GM18867 (cell line): Measurements from ENCODE around the gene PRDM7.
A peak's percentile ranks its signal among the peaks of the same experiment; 100 is the strongest.
"Not testable (repeated sequence)": the region's sequence is repeated elsewhere in the genome, so short reads cannot be mapped to it uniquely, and the experiment has no call there.

ENCODE experiments used
- ATAC-seq: cut with Tn5 transposase; IDR thresholded peaks from one replicate; pipeline ENCODE4 v1.9.1; 2021; ENCODE audit warnings: mild to moderate bottlenecking, moderate library complexity; ENCODE audit not compliant: unreplicated experiment

Gene PRDM7

DNA sequence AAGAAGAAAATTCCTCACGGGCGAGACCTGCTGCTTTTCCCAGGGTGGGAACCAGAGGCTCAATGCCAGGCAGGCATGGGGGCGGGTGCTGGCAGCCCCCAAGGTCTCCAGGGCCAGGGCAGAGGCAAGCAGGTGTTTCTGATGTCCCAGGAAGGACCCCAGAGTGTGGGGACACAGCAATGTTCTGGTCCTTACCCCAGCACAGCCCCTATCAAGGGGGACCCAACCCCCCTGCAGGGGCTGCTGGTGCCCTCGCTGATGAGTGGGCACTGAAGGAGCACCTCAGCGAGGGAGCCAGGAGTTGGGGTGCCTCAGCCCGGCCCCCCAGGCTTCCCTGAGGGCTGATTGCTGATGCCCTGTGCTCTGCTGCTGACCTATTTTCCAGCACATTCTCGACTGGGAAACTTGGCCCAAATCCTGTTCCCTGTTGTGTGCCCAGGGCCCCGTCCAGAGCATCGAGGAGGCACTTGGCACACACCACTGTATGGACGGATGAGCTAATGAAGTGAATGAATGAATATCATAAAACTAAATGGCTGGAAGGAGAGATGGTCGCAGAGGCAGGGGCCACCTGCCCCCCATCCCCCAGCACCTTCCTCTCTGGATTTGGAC lies 60.7 kb downstream of the PRDM7 start:
- no peak for ATAC-seq

DNA sequence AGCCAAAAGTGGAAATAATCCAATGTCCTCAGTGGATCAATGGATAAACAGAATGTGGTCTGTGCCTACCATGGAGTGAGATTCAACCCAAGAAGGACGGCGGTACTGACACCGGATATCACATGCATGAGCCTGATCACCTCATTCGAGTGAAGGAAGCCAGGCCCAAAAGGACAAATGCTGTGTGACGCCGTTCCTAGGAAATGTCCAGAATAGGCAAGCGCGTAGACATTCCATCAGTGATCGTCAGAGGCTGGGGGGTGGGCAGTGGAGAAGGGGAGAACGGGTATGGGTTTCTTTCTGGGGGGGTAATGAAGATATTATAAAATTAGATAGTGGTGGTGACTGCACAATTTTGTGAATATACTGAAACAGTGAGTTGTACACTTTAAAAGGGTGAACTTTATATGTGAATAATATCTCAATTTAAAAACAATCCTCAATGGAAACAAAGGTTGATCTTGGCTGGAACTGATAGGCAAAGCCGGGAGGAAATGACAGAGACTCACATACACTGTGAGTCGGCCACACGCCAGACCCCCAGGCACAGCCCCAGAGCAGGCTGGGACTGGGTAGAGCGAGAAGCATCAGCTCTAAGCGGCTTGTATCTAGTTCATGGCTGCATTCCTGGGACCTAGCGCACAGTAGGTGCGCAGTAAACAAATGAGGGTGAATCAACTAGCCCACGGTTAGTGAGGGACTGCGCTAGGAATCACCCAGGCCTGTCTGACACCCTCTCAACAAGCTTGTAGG lies 61.4 kb downstream of the PRDM7 start:
- no peak for ATAC-seq

DNA sequence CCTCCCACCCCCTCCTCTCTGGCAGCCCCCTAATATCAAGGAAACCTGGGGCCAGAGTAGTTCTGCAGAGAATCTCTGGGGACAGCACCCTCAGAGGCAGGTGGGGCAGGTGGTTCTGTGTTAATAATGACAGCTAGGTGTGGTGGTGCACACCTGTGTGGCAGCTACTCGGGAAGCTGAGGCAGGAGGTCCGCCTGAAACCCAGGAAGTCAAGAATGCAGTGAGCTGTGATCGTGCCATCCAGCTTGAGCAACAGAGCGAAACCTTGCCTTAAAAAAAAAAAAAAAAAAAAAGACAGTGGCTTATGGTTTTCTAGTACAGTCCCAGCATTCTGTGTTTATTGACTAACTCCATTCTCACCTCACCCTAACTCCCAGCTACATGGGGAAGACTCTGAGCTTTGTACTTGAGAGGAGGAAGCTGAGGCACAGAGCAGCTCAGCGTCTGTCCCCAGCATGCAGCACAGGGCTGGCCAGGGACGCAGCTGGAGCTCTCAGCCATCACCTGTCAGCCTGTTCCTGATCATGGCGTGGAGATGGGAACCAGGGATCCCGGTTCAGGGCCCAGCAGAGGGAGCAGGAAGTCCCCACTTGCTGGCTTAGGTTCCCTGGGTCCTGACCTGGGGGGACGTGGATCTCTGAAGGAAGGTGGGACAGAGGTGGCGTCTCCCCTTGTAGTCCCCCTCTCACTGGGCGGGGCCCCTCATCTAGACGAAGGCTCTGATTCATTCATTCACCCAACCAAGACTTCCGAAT lies 64.0 kb downstream of the PRDM7 start:
- no peak for ATAC-seq

DNA sequence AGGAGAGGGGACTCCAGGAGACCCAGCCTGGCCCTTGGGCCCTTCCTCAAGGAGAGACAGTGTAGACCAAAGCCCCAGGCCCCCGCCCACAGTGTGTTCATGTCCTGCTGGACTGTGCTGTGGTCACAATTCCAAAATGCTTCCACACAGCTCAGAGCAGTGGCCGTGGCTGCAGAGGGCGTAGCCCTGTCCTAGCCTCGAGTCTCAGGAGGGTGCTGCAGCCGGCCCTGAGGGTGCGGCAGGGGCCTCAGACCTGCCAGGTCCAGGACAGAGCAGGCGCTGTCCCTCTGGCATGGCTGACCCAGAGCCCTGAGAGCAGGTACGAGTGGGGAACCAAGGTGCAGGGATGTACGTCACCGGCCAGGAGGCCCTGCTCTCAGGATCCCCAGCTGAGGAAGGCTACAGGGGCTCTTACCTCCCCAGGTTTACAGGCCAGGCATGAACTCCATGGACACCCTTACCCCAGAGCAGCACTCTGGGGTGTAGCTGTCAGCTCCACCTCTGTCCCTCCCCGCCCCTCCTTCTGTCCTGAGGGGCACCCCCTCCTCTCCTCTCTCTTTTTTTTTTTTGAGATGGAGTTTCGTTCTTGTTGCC lies 65.1 kb downstream of the PRDM7 start:
- no peak for ATAC-seq

DNA sequence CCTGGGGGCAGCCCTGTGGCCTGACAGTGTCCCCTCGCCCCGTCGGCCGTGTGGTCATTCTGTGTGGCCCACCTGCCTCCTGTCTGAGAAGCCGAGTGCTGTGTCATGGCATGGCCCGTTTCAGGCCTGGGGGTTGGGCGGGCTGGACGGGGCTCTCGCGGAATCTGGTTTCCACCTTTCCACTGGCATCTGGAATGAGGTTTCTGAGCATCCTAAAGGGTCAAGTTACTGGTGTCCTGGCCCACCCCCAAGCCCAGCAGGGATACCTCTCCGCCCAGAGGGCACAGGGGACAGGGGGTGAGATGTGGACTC lies 65.7 kb downstream of the PRDM7 start:
- no peak for ATAC-seq

DNA sequence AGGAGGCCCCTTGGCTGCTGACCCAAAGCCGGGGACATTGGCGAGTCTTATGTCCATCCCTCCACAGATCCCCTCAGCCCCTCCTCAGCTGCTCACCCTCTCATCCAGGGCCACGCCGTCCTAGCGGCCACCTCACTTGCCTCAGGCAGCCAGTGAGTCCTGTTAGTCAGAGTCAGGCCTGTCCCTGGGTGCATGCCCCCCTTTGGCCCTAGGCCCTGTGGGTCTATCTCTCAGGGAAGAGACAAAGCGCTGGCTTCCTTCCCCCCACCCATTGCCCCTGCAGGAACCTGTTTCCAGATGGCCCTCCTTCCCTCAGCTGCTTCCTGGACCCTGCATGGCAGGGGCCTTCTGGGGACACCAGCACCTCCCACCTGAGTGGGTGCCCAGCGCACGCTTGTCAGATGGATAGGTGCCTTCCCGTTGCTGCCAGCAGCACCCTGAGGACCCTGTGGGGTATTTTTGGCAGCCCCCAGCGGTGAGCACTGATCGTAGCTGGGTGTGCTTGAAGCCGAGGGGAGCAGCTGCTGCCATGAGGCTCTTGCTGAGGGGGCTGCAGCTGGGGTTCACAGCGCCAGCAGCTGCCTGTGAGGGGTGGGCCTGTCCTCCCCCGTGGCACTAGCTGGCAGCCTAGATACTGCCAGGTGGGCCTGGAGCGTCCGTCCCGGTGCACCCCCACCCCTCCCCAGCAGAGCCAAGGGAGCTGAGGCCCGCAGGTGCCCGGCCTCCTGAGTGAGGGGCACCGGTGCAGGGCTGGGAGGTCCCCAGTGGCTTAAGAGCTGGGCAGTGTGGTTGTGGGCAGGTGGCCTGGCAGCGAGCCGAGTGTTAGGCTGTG lies 66.2 kb downstream of the PRDM7 start:
- ATAC-seq: no peak

DNA sequence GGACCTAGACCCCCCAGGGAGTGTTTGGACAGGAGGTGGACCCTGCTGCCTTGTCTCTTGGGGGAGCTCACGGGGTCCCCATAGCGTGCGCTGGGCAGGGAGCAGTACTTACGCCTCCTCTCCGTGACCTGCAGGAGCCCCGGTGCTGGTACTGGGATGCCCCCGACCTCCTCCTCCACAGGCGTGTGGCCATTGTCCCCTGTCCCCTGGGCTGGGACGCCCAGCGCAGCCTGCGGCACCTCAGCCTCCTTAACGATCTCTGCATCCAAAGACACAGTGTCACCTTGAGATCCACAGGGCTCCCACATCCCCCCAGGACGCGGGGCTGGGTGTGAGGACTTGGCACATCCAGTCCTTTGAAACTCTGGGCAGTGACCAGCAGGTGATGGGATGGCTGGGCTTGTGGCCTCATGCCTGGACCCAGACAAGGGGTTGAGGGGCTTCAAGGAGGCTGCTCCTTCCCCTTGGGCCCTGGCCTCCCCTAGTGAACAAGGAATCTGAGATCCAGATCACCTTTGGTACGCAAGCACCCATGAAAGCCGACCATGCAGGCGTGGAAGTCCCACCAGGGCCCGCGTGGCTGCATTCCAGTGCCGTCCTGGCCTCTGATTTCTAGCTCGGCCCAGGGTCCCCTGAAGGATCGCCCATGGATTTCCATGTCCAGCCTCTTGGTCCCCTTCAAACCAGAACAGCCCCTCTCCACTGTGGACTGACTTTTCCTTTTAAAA lies 67.8 kb downstream of the PRDM7 start:
- ATAC-seq: no peak

DNA sequence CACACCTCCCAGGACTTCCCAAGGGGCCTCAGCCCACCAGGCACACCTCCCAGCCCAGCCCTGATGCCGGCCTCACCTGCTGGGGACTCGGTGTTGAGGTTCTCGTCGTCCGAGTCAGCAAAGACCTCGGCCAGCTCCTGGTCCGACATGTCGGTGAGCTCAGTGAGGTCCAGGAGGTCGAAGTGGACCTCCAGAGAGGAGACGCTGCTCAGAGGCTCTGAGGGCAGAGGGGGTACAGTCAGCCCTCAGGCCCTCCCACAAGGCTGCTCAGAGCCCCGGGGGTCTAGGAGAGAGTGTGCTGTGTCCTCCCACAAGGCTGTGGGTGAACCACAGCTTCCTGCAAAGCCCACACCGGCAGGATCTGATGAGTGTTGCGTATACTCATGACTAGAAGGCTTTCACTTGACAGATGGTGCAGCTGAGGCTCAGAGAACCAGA lies 68.4 kb downstream of the PRDM7 start:
- peak; percentile 57 for ATAC-seq

DNA sequence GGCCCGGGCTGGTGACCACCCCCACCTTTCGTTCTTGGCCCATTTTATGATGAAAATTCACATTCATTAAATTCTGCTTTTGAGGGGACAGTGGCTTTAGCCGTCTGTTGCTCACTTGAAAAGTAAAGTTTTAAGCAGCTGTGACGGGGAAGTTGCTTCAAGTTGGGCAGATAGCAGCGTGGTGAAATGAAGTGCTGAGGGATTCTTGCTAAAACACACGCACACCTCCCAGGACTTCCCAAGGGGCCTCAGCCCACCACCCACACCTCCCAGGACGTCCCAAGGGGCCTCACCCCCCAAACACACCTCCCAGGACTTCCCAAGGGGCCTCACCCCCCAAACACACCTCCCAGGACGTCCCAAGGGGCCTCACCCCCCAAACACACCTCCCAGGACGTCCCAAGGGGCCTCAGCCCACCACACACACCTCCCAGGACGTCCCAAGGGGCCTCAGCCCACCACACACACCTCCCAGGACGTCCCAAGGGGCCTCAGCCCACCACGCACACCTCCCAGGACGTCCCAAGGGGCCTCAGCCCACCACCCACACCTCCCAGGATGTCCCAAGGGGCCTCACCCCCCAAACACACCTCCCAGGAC lies 69.4 kb downstream of the PRDM7 start:
- not testable (repeated sequence) for ATAC-seq

DNA sequence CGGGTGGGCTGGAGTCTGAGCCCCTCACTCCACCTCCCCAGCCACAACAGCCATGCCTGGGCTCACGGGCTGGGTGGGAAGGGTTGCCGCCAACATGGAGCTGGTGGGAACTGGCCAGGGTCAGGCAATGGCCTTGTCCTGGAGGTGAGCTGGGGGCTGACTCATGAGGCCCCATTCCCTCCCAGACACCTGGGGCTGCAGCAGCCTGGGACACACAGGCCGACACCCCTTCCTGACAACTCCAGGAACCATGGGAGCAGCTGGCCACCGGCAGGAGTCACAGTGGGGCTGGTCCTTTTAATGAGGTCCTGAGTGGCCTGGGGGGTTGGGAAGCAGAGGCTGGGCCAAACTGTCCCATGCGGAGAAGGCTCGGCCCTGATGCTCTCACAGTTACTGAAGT lies 70.1 kb downstream of the PRDM7 start:
- ATAC-seq: no peak
